ENCODE data around the gene KIF6.

DNA sequence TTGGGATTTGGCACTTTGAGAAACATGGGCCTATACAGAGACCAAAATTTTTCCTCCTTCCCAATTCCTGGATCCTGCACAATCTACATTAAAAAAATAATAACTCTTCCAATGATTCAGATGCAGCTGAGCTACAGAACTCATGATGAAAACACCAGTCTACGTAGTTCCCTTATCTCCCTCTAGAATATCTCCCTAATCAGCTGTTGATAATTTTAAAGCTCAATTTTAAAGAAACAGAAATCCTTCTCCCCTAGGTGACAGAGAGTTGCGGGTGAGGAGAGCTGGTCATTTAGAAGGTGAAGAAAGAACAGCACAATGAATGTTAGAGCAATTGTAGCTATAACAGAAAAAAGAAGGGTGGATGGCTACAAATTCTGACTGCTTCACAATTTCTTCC, 227.1 kb downstream of the KIF6 start:
- TF ChIP-seq, protein P1, sequence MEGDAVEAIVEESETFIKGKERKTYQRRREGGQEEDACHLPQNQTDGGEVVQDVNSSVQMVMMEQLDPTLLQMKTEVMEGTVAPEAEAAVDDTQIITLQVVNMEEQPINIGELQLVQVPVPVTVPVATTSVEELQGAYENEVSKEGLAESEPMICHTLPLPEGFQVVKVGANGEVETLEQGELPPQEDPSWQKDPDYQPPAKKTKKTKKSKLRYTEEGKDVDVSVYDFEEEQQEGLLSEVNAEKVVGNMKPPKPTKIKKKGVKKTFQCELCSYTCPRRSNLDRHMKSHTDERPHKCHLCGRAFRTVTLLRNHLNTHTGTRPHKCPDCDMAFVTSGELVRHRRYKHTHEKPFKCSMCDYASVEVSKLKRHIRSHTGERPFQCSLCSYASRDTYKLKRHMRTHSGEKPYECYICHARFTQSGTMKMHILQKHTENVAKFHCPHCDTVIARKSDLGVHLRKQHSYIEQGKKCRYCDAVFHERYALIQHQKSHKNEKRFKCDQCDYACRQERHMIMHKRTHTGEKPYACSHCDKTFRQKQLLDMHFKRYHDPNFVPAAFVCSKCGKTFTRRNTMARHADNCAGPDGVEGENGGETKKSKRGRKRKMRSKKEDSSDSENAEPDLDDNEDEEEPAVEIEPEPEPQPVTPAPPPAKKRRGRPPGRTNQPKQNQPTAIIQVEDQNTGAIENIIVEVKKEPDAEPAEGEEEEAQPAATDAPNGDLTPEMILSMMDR (IDR thresholded peaks at IDR 0.05; ENCODE audit: insufficient read depth, low read length, poor library complexity, severe bottlenecking): no peak
- no peak for TF ChIP-seq EZH2phosphoT487 (conservative IDR thresholded peaks at IDR 0.05; ENCODE audit: low read length)
